ENCODE results near the gene ALOX12B.
A peak's percentile ranks its signal among the peaks of the same experiment; 100 is the strongest.
"Not testable (repeated sequence)": the region's sequence is repeated elsewhere in the genome, so short reads cannot be mapped to it uniquely, and the experiment has no call there.

ALOX12B gene

DNA sequence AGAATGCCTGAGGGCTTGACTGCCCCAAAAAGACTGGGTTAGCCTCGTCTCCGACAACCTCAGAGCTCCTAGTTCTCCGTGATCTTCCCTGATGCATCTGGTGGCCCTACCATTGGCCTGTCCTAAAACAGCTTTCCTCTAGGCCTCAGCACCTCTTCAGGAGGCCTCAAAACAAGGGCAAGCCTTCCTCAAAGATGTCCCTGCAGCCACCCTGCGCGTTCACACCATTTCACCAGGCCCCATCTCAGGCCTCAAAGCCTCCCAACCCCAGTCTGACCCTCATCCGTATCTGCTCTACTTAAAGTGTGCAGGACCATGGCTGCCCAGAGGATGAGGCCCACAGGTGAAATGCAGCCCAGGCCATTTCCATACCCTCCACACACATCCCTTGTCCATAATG is 23.4 kb upstream of the ALOX12B start:
- Histone ChIP-seq H3K4me3 (ENCODE audit: low read length) (no peak overlapping the region), H3K27me3 (ENCODE audit: control insufficient read depth, insufficient read depth, low read length) (peaks cover 63% of the 10 kb centered on the region), H3K36me3 (ENCODE audit: control insufficient read depth, insufficient read depth, low read length) (no peaks in the 10 kb centered on the region), H3K9me3 (ENCODE audit: control insufficient read depth, low read length) (no peaks in the 10 kb centered on the region), H3K9ac (ENCODE audit: low read length) (no peak overlapping the region), H3K4me1 (ENCODE audit: control insufficient read depth, insufficient read depth, low read length) (peaks cover 9% of the 10 kb centered on the region)

DNA sequence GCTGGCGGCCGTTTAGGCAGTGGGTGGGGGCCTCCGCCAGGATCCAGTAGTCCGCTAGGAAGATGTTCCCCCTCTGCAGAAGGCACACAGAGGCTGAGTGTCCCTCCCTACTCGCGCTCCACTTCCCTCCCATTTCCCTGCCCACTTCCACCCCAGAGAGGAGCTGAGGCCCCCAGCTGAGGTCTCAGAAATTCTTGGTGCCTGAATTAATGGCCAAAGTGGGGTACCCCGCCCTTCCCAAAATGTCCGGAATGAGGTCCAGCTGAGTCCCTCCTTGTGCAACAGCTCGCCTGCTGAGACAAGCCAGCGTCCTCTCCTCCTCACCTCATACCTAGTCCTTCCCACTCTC is 22.9 kb upstream of the ALOX12B start:
- peaks cover 9% of the 10 kb centered on the region for H3K4me1 ChIP-seq (ENCODE audit: control insufficient read depth, insufficient read depth, low read length)
- no peak overlapping the region for H3K9ac ChIP-seq (ENCODE audit: low read length)
- no peaks in the 10 kb centered on the region for H3K36me3 ChIP-seq (ENCODE audit: control insufficient read depth, insufficient read depth, low read length)
- peaks cover 58% of the 10 kb centered on the region for H3K27me3 ChIP-seq (ENCODE audit: control insufficient read depth, insufficient read depth, low read length)
- H3K9me3 ChIP-seq (ENCODE audit: control insufficient read depth, low read length) = no peaks in the 10 kb centered on the region
- H3K4me3 ChIP-seq (ENCODE audit: low read length) = peak overlapping the region; percentile 50

DNA sequence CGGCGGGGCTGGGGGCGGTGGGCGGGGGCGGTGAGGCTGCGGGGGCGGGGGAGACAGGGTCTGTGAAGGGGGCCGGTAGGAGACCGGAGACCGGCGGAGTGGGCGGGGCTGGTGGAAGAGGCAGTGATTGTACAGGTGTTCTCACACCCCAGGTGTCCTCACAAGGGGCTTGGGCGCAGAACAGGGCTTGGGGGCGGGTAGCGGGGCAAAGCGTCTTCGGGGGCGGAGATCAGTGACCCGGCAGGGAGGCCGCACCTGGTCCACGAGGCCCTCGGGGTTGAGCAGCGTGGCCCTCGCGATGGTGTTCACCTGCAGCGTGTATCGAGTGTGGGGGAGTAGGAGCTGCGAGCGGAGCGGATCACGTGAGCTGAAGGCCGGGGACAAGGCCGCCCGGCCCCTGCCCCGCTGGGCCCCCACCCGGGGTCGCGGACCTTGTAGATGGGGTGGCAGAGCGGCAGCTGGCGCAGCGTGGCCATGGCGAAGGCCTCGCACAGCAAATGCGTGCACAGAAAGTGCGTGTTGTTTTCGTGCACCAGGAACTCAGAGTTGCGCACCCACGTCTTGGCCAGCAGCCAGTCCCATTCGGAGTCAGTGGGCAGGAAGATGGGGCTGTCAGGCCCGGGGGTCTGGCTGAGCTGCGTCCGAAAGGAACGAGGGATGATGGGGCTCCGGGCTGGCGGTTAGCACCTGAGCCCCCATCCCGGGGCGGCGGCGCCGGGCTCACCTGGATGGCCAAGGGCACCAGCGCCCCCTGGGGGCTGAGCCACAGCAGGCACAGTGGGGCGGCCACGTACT is 22.3 kb upstream of the ALOX12B start:
- Histone ChIP-seq H3K9me3 (ENCODE audit: control insufficient read depth, low read length) (no peaks in the 10 kb centered on the region), H3K4me3 (ENCODE audit: low read length) (peak overlapping the region; percentile 50), H3K36me3 (ENCODE audit: control insufficient read depth, insufficient read depth, low read length) (no peaks in the 10 kb centered on the region), H3K9ac (ENCODE audit: low read length) (peak overlapping the region; percentile 53), H3K4me1 (ENCODE audit: control insufficient read depth, insufficient read depth, low read length) (peaks cover 9% of the 10 kb centered on the region), H3K27me3 (ENCODE audit: control insufficient read depth, insufficient read depth, low read length) (peaks cover 52% of the 10 kb centered on the region)

DNA sequence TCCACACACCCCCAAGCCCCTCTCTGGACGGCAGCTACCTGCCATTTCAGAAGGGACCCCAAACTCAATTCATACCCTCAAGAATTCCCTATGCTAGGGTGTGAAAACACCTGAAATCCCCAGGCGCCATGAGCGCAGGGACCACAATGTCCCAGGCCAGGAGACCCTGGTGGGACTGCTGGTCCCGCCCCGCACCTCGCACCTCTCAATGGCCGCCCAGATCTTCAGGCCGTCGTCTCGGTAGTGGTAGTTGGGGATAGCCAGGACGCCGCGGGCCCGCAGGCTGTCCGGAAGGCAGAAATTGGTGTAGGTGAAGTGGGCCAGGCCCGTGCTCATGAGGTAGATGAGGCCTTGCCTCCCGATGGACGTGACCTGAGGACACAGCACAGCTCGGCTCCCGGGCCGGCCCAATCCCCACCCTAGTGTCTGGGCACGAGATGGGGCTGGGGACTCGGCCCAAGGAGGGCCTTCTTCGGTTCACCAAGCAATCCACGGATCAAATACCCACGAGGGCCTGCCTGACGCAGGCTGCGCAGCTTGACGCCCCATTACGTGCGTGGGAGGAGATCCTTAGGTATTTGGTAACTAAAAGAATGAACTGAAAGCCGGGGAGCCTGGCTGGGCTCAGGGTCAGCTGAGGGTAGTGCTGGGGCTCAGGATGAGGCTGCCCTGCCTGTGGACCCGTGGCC is 21.6 kb upstream of the ALOX12B start:
- H3K27me3 ChIP-seq (ENCODE audit: control insufficient read depth, insufficient read depth, low read length) = peaks cover 45% of the 10 kb centered on the region
- peaks cover 9% of the 10 kb centered on the region for H3K4me1 ChIP-seq (ENCODE audit: control insufficient read depth, insufficient read depth, low read length)
- H3K9me3 ChIP-seq (ENCODE audit: control insufficient read depth, low read length) = no peaks in the 10 kb centered on the region
- no peak overlapping the region for H3K9ac ChIP-seq (ENCODE audit: low read length)
- no peak overlapping the region for H3K4me3 ChIP-seq (ENCODE audit: low read length)
- no peaks in the 10 kb centered on the region for H3K36me3 ChIP-seq (ENCODE audit: control insufficient read depth, insufficient read depth, low read length)

DNA sequence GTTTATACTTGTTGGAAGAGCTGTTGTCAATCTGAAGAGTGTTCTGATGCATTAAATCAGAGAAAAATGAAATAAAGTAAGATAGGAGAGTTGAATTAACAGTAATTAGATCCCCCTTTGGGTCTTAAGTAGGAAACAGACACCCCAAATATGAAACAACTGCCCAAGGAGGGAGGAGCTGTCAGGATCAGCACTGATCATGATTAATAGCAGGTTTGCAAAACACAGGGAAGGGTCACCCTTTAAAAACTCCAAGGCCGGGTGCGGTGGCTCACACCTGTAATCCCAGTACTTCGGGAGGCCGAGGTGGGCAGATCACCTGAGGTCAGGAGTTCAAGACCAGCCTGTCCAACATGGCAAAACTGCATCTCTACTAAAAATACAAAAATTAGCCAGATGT is 19.5 kb upstream of the ALOX12B start:
- H3K4me1 ChIP-seq (ENCODE audit: control insufficient read depth, insufficient read depth, low read length) = peaks cover 20% of the 10 kb centered on the region
- not testable (repeated sequence) for H3K9ac ChIP-seq (ENCODE audit: low read length); H3K9me3 ChIP-seq (ENCODE audit: control insufficient read depth, low read length); H3K4me3 ChIP-seq (ENCODE audit: low read length); H3K36me3 ChIP-seq (ENCODE audit: control insufficient read depth, insufficient read depth, low read length)
- peaks cover 28% of the 10 kb centered on the region for H3K27me3 ChIP-seq (ENCODE audit: control insufficient read depth, insufficient read depth, low read length)

DNA sequence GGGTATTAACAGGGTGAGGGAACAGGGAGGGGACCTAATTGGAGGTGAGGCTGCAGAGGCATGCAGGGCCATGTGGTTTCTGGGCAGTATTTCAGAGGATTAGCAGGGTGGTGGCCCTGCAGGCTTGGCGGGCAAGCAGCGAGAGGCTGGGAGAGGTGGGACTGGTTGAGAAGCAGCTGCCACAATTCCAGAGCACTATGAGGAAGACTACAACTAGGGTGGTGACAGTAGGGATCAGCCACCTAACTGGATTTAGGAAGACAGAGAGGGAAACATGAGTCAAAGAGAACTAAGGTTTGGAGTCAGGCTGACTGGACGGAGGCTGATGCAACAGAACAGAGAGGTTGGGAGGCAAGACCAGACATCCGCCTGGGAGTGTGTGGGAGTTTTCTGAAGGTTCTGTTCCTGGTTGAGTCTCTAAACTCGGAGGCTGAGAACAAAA is 18.5 kb upstream of the ALOX12B start:
- peaks cover 18% of the 10 kb centered on the region for H3K27me3 ChIP-seq (ENCODE audit: control insufficient read depth, insufficient read depth, low read length)
- peaks cover 20% of the 10 kb centered on the region for H3K4me1 ChIP-seq (ENCODE audit: control insufficient read depth, insufficient read depth, low read length)
- no peak overlapping the region for H3K4me3 ChIP-seq (ENCODE audit: low read length)
- H3K9me3 ChIP-seq (ENCODE audit: control insufficient read depth, low read length) = no peaks in the 10 kb centered on the region
- H3K36me3 ChIP-seq (ENCODE audit: control insufficient read depth, insufficient read depth, low read length) = no peaks in the 10 kb centered on the region
- H3K9ac ChIP-seq (ENCODE audit: low read length) = no peak overlapping the region

DNA sequence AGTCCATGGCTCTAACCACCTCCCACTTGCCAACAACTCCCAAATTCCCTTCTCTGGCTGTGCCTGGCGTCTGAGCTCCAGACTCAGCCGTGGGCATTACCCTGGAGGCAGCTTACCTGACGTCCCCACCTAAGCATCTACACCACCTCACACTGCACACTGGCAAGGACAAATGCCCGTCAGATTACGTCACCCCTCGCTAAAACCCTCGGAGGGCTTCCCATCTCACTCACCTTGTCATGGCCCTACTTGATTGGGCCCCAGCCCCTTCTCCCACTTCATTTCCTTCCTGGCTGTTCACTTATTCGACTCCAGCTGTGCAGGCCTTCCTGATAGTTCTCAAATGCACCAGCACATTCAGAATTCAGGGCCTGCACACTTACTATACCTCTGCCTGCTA is 17.4 kb upstream of the ALOX12B start:
- peaks cover 7% of the 10 kb centered on the region for H3K27me3 ChIP-seq (ENCODE audit: control insufficient read depth, insufficient read depth, low read length)
- H3K36me3 ChIP-seq (ENCODE audit: control insufficient read depth, insufficient read depth, low read length) = no peaks in the 10 kb centered on the region

DNA sequence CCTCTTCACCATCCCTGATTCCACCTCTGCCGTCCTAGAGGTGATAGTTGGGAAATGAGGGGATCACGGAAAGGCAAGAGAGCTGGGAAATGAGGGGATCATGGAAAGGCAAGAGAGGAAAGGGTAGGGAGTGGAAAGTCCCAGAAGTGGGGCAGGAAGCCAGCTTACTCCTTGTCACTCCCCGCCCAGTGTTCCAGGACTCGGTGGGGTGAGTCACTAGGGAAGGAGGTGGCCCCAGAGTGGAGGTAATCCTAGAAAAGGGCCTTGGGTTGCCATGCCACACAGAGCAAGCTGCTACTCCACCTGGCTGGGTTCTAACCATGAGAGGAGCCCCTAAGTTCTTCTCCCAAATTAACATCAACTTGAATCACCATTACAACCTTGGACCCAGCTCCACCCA is 16.0 kb upstream of the ALOX12B start:
- H3K4me1 ChIP-seq (ENCODE audit: control insufficient read depth, insufficient read depth, low read length) = peaks cover 12% of the 10 kb centered on the region
- no peaks in the 10 kb centered on the region for H3K36me3 ChIP-seq (ENCODE audit: control insufficient read depth, insufficient read depth, low read length)
- H3K27me3 ChIP-seq (ENCODE audit: control insufficient read depth, insufficient read depth, low read length) = no peaks in the 10 kb centered on the region
- no peak overlapping the region for H3K9ac ChIP-seq (ENCODE audit: low read length)
- no peaks in the 10 kb centered on the region for H3K9me3 ChIP-seq (ENCODE audit: control insufficient read depth, low read length)
- no peak overlapping the region for H3K4me3 ChIP-seq (ENCODE audit: low read length)

More for the DNA sequence above, 17.4 kb upstream of the ALOX12B start:
- H3K9me3 ChIP-seq (ENCODE audit: control insufficient read depth, low read length) = no peaks in the 10 kb centered on the region
- H3K4me3 ChIP-seq (ENCODE audit: low read length) = no peak overlapping the region
- peaks cover 14% of the 10 kb centered on the region for H3K4me1 ChIP-seq (ENCODE audit: control insufficient read depth, insufficient read depth, low read length)
- no peak overlapping the region for H3K9ac ChIP-seq (ENCODE audit: low read length)

DNA sequence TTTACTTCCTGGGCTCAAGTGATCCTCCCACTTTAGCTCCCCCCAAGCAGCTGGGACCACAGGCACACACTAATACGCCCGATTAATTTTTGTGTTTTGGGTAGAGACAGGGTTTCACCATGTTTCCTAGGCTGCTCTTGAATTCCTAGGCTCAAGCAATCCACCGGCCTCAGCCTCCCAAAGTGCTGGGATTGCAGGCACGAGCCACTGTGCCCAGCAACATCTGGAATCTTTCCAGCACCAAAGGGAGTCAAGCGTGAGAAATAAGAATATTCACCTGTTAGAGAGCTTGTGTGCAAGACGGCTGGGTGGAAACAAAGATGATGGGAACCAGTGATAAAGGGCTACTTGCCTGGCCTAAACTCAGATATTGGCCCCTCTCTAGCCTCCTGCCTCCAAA is 14.2 kb upstream of the ALOX12B start:
- peaks cover 12% of the 10 kb centered on the region for H3K4me1 ChIP-seq (ENCODE audit: control insufficient read depth, insufficient read depth, low read length)
- no peaks in the 10 kb centered on the region for H3K9me3 ChIP-seq (ENCODE audit: control insufficient read depth, low read length)
- no peak overlapping the region for H3K4me3 ChIP-seq (ENCODE audit: low read length)
- no peak overlapping the region for H3K9ac ChIP-seq (ENCODE audit: low read length)
- H3K27me3 ChIP-seq (ENCODE audit: control insufficient read depth, insufficient read depth, low read length) = no peaks in the 10 kb centered on the region
- H3K36me3 ChIP-seq (ENCODE audit: control insufficient read depth, insufficient read depth, low read length) = no peaks in the 10 kb centered on the region

DNA sequence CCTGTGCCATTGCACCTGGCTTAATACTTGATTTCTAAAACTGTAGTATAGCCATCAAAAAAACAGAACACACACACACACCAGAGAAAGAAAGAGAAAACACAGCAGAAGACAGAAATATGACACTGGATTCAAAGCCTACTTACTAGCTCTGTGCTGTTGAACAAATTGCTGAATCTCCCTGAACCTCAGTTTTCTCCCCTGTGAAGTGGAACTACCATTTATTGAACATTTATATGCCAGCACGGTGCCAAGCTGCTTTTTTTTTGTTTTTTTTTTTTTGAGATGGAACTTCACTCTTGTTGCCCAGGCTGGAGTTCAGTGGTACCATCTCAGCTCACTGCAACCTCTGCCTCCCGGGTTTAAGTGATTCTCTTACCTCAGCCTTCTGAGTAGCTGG is 13.2 kb upstream of the ALOX12B start:
- Histone ChIP-seq H3K27me3 (ENCODE audit: control insufficient read depth, insufficient read depth, low read length) (peaks cover 4% of the 10 kb centered on the region), H3K9me3 (ENCODE audit: control insufficient read depth, low read length) (no peaks in the 10 kb centered on the region), H3K36me3 (ENCODE audit: control insufficient read depth, insufficient read depth, low read length) (no peaks in the 10 kb centered on the region), H3K9ac (ENCODE audit: low read length) (no peak overlapping the region), H3K4me3 (ENCODE audit: low read length) (no peak overlapping the region), H3K4me1 (ENCODE audit: control insufficient read depth, insufficient read depth, low read length) (peaks cover 12% of the 10 kb centered on the region)

DNA sequence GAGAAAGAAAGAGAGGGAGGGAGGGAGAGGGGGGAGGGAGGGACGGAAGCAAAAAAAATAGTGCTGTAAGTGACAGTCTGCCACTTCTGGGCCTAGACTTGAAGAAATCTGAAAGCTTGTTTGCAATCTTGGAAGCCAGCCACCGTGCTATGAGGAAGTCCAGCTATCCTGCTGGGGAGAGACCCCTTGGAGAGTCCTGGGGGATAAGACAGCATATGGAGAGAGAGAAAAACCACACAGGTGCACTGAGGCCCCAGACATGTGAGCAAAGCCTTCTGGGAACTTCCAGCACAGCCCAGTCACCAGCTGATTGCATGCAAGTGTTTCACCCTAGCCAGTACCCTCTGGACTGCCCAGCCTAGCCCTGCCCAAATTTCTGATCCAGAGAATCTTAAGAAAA is 12.6 kb upstream of the ALOX12B start:
- H3K27me3 ChIP-seq (ENCODE audit: control insufficient read depth, insufficient read depth, low read length) = peaks cover 9% of the 10 kb centered on the region
- H3K9me3 ChIP-seq (ENCODE audit: control insufficient read depth, low read length) = no peaks in the 10 kb centered on the region
- H3K4me3 ChIP-seq (ENCODE audit: low read length) = no peak overlapping the region
- H3K9ac ChIP-seq (ENCODE audit: low read length) = no peak overlapping the region
- H3K36me3 ChIP-seq (ENCODE audit: control insufficient read depth, insufficient read depth, low read length) = no peaks in the 10 kb centered on the region
- peaks cover 12% of the 10 kb centered on the region for H3K4me1 ChIP-seq (ENCODE audit: control insufficient read depth, insufficient read depth, low read length)

DNA sequence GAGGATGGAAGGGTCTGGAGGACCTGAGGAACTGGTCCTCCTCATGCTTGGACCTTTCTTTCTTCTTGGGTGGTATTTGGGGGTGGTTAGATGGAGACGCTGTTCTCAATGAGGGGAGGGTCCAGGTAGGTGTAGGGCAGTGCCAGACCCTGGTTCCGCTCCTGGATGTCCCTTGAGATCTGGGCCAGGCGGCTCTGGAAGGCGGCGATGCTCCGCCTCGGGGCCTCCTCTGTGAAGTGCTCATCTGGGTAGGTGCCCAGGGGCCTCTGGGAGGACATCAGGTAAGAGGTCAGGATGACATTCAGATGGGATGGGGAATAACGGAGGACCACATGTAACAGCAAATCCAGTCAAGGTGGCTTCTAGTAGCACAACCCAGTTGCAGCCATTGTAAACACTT is 9.0 kb upstream of the ALOX12B start:
- no peaks in the 10 kb centered on the region for H3K36me3 ChIP-seq (ENCODE audit: control insufficient read depth, insufficient read depth, low read length)
- no peak overlapping the region for H3K4me3 ChIP-seq (ENCODE audit: low read length)
- H3K27me3 ChIP-seq (ENCODE audit: control insufficient read depth, insufficient read depth, low read length) = peaks cover 24% of the 10 kb centered on the region
- H3K4me1 ChIP-seq (ENCODE audit: control insufficient read depth, insufficient read depth, low read length) = no peaks in the 10 kb centered on the region
- no peak overlapping the region for H3K9ac ChIP-seq (ENCODE audit: low read length)
- H3K9me3 ChIP-seq (ENCODE audit: control insufficient read depth, low read length) = no peaks in the 10 kb centered on the region

Measured in mucosa of stomach (tissue), 1 donor.